Keratinocyte (primary cell): ENCODE results near the gene DTD1.

Experiments used
- EZH2 ChIP-seq: IDR thresholded peaks from one replicate; pipeline ENCODE4 v1.6.1; 2012; ENCODE audit warnings: inconsistent platforms, mild to moderate bottlenecking, low read length, moderate library complexity
- TF ChIP-seq, protein P1 (sequence below), 3 experiments: IDR thresholded peaks in 1 of 3; conservative IDR thresholded peaks in 1 of 3; optimal IDR thresholded peaks in 1 of 3; 2 replicates in 2 of 3; 3 replicates in 1 of 3; pipeline versions ENCODE3 to v1.5.1; 2011; ENCODE audit warnings: low read length in 3 of 3, mild to moderate bottlenecking in 3 of 3, moderate library complexity in 2 of 3, control low read depth in 1 of 3, inconsistent platforms in 1 of 3; ENCODE audit not compliant: insufficient read depth in 2 of 3; ENCODE audit errors: extremely low read depth in 1 of 3

- TF ChIP-seq, protein P1, sequence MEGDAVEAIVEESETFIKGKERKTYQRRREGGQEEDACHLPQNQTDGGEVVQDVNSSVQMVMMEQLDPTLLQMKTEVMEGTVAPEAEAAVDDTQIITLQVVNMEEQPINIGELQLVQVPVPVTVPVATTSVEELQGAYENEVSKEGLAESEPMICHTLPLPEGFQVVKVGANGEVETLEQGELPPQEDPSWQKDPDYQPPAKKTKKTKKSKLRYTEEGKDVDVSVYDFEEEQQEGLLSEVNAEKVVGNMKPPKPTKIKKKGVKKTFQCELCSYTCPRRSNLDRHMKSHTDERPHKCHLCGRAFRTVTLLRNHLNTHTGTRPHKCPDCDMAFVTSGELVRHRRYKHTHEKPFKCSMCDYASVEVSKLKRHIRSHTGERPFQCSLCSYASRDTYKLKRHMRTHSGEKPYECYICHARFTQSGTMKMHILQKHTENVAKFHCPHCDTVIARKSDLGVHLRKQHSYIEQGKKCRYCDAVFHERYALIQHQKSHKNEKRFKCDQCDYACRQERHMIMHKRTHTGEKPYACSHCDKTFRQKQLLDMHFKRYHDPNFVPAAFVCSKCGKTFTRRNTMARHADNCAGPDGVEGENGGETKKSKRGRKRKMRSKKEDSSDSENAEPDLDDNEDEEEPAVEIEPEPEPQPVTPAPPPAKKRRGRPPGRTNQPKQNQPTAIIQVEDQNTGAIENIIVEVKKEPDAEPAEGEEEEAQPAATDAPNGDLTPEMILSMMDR (optimal IDR thresholded peaks at IDR 0.05 in 1 of 3, IDR thresholded peaks at IDR 0.05 in 1 of 3, conservative IDR thresholded peaks at IDR 0.05 in 1 of 3; ENCODE audit: extremely low read depth in 1 of 3, insufficient read depth in 2 of 3, low read length in 3 of 3): no peak
- no peak for TF ChIP-seq EZH2
Measured at GRCh38 chr20:18567739-18568091, 20.1 kb upstream of the DTD1 start.
